ENCODE measurements around the gene KRT12.
"Not testable (repeated sequence)": the region's sequence is repeated elsewhere in the genome, so short reads cannot be mapped to it uniquely, and the experiment has no call there.

KRT12 gene

DNA sequence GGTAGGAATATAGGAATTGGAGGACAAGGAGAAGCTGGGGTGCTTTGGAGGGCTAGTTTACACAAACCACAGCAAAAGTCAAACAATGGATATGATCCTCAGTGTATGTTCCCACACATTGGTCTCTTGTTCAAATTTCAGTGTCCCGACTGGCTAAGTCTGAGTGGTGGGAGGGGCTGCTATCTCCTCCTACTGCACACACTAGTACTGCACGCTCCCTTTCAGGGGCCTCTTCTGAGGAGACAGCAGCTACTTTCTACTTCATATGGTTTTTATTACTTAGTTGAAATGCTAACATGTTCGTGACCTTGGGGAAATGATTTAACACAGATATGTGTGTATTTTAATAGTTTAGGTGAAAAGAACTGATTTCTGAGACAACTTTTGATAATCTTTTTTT, 25.8 kb downstream of the KRT12 start:
- DNase-seq = no peak

DNA sequence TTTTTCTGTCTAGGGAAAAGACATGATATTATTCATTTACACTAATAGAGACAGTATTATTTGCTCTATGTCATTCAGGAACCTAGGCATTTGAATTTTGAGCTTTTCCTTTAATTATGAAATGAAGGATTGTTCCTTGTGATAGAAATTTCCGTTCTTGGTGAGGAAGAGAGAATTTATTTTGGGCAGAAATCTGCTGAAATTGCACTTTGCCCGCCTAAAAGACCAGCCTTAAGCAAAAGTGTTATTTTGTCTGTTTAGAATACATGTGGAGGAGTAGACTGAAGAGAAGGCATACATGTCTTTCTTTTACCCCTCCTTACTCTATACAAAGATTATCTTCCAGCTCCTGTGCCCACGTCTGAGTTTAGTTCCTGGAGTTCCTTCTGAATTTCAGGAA, 27.8 kb downstream of the KRT12 start:
- DNase-seq = no peak

DNA sequence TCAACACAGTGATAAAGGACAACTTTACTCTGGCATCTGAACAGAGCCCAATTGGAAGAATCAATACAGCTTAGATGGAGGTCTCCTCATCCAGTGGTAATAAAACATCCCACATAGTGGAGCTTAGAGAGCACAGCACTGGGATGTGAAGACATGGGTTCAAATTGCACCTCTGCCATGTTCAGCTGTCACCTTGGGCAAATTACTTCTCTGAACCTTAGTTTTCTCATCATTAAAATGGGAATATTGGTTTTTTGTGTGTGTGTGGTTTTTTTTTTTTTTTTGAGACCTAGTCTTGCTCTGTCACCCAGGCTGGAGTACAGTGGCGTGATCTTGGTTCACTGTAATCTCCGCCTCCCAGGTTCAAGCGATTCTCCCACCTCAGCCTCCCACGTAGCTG, 31.0 kb downstream of the KRT12 start:
- no peak for DNase-seq

DNA sequence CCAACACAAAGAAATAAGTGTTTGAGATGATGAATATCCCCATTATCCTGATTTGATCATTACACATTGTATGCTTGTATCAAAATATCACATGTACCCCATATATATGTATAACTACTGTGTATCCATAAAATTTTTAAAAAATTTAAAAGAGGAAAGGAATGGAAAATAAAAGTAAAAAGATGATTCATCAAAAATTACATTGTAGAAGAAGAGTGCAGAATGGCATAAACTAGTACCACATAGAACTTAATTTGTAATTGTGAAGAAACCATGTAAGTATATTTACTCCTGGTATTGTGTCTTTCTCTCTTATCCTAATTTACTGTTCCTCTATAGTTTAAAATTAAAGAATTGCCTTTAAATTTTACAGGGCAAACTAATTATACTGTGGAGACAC, 33.1 kb downstream of the KRT12 start:
- DNase-seq = no peak

DNA sequence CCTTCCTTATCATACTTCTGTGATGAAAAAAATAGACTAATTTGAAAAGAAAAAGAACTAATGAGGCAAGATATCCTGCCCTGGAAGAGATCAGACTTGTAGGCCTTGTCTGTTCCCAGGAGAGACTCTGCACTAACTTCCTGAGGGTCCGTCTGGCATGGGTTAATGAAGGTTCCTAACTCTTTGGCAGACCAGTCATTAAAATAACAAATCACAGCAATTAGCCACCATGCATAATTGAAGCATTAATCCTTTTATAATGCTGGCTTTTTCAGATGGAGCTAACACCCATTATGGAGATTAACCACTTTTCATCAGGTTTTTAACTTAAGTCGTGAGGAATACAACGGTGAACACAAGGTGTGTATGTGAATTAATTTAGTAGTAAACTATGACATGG, 34.2 kb downstream of the KRT12 start:
- no peak for DNase-seq

DNA sequence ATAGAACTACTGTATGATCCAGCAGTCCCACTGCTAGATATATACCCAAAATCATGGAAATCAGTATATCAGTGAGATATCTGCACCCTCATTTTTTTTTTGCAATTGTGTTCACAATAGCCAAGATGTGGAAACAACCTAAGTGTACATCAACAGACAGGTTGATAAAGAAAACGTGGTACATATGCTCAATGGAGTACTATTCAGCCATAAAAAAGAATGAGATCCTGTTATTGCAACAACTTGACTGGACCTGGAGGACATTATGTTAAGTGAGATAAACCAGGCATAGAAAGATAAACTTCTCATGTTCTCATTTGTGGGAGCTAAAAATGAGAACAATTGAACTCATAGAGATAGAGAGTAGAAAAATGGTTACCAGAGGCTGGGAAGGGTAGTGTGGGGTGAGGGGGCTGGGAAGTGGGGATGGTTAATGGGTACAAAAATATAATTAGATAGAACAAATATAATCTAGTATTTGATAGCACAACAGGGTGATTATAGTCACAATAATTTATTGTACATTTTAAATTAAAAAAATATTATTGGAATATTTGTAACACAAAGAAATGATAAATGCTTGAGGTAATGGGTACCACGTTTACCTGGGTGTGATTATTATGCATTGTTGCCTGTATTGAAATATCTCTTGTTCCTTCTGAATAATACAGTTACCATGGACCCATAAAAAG, 36.8 kb downstream of the KRT12 start:
- no peak for DNase-seq

DNA sequence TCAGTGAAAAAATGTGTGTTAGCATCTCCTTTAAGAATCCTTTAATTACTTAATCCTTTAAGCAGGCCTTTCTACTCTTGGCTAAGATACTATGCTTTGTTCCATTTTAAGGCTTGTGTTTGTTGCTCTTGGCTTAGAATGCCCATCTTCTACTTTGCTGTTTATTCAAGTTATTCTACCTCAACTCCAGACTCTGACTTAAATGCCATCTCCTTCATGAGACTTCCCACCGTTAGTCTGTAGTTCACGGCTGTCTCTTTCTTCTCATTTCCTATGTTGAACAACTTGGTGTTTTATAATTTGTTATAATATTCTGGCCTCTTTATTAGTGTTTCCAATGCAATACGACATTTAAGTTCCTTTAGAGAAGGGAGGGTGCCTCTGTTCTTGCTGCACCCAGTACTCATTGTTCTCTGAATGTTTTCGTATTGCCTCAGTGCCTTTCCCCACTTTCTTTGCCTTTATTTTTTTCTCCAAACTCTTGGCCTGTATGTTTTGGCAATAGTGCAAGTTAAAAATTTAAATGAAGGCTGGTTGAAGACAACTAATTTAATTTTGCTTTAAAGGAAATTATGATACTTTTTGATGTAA, 38.5 kb downstream of the KRT12 start:
- DNase-seq = no peak

DNA sequence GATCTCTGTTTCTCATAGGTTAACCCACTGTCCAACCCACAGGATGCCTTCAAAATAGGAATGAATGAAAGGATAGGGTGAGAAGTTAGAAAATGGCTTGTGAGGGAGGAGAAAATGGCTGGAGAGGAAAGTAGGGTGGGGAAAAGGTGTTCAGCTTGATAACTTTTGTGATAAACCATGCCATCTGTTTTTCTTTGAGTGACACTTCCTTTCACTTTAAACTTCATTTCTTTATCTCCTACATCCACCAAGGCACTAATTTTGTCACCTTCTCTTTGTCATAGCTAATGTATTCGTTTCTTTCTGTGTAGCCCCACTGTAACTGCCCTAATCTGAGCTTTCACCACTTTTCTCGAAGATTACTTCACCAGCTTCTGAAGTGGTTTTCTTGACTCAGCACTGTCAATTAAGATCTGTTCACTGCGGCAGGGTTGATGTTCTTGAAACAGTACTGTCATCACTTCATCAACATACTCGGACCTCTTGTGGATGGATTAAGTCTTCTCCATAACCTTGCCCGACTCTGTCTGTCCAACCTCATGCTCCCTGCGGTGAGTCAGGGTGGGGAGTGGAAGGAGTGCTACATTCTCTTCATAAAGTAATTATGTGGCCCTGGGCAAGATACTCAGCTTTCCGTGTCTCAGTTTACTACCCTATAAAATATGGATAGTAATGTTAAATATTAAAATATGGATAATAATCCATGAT, 39.1 kb downstream of the KRT12 start:
- no peak for DNase-seq

DNA sequence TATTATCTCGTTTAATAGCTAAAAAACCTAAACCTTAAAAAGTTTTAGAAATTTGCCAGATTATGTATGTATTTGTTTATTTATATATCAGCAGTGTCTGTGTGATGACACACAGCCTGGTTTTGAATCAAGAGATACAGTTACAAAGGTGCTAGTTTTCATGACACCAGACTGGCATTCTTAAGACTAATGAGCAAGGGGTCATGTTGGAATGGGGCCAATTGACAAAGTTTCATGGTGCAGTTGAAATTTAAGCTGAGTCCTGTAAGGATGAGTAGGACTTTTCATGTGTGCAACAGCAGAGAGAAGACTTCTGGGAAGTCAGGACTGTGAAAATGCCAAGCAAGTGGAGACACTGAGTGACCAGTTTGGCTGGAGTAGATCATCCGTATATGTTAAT, 41.4 kb downstream of the KRT12 start:
- no peak for DNase-seq

DNA sequence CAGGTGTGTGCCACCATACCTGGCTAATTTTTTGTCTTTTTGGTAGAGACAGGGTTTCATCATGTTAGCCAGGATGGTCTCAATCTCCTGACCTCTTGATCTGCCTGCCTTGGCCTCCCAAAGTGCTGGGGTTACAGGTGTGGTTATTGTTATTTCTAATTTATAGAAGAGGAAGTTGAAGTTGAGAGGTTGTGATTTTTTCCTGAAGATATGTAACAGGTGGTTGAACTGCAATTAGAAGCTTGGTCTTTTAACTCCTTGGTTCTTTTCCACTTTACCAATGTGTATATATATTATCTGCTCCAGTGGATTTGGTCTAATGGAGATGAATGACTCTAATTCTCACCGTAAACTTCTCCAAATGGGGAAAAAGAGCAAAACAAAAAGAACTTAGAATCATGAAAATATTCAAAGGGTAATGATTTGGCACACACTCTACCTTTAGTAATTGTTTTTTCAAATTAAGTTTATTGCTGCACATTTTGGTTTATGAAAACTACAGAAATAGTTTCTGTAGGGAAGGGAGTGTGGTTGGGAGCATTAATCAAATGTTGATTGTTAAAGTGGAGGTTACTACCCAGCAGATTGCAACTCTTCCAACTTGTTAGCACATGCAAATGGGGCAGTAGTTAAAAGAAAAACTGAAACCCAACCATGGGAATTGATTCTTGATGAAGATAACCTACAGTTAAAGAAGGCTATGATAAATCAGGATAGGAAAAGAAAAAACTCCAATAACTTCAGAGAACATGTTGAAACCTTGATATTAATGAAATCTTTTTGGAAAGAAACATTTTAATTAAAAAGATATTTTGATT, 42.8 kb downstream of the KRT12 start:
- no peak for DNase-seq

DNA sequence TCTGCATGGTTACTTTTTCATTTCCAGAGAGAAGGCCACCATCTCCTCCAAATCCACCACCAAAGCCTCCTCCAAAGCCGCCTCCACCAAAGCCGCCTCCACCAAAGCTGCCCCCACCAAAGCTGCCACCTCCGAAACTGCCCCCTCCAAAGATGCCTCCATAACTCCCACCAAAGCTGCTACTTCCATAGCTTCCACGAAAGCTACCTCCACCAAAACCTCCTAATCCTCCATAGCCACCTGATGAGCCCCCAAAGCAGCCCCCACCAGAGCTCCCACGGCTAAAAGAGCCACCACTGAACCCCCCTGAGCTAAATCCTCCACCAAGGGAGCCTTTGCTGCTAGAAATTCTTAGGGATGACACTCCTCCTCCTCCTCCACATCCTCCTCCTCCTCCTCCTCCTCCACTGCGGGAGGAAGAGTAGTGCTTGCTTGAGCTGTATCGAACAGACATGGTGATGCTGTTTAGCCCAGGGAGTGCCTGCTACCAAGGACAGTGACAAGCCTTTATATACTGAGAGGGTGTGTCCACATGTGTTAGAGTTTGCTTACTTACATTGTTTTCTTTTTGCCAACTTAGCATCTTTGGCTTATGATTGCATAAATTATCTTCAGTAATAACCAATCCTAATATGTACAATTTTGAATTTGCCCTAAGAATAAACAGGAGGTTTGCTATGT, 44.8 kb downstream of the KRT12 start, which contains the start of gene KRT10:
KRT10 (minus strand) TSS at position 483 of the 681 bp plus-strand sequence; CDS start at position 454, 29 bp downstream.
- DNase-seq = no peak

DNA sequence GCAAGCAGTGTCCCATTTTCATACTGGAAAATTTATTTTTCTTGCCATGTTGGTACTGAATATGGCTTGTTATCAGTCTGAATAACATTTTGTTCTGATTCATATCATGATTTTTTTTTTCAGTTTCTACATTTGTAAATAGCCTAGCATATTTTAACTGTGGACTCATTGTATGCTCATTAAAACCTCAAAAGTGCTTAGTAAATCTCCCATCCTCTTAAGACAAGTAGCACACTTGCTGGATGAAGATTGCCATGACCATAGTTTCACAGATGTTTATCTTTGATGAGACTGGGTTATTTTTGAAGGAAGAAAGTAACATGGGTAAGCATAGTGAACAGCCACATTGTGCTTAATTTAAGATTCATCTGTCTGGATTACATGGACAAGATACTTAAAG, 45.5 kb downstream of the KRT12 start:
- DNase-seq = no peak

DNA sequence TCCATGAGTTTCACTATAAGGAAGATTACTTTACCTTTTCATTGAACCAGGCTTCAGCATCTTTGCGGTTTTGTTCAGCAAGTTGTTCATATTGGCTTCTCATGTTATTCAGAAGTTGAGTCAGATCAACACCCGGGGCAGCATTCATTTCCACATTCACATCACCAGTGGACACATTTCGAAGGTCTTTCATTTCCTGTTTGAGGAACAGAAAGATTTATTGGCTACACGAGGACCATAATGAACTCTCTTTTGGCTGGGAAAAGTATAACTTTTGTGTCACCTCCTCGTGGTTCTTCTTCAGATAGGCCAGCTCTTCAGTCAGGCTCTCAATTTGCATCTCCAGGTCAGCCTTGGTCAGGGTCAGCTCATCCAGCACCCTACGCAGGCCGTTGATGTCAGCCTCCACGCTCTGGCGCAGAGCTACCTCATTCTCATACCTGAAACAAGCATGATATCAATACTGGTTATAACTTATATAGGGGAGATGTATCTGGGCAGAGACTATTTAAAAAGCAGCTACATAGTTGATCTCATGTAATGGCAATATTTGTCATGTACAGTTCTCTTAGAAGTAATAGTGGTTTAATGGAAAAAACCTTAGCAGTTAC, 46.7 kb downstream of the KRT12 start:
- DNase-seq = no peak

DNA sequence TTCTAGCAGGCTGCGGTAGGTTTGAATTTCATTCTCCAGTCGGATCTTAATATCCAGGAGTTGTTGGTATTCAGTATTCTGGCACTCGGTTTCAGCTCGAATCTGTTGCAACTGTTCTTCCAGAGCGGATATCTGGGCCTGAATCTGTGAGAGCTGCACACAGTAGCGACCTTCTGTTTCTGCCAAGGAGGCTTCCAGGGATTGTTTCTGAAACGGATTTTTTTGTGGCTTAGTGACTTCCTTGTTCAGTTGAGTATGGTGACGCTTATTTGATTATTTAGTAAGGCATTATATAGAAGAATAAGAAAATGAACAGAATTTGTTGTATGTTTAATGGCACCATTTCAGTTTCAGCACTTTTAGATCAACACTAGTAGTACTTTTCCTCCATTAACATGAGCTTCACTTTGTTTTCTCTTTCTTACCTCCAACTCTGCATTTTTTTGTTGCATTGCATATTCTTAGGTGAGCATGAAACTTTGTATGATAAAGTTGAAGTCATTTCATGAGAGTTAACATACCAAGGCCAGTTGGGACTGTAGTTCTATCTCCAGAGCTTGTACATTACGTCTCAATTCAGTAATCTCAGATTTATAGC, 47.4 kb downstream of the KRT12 start:
- DNase-seq = no peak

DNA sequence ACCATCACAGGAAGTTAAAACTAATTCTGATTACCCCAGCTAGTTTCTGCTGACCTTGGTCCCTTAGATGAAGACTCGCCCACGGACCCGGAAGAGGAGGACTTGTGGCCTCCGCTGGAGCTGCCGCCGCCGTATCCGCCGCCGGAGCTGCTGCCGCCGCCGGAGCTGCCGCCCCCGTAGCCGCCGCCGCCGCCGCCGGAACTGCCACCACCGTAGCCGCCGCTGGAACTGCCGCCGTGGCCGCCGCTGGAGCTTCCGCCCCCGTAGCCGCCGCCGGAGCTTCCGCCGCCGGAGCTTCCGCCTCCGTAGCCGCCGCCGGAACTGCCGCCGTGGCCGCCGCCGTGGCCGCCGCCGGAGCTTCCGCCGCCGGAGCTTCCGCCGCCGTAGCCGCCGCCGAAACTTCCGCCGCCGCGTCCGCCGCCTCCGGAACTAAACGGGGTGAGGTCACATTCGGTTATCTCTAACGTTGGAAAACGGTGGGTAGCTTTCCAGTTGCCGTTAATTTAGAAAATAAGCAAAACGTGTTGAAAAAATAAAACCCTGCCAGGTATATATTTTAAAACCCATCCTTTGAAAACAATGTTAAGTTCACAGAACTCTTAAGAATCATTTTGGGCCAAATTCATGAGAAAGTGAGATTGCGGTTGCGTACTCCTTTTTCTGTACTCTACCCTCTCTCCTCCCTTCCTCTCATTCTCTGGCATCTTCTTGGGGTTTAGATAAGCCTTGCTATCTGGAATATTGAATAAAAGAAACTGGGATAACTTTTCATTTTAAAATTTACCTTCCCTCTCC, 48.1 kb downstream of the KRT12 start:
- DNase-seq = peak; percentile 81

DNA sequence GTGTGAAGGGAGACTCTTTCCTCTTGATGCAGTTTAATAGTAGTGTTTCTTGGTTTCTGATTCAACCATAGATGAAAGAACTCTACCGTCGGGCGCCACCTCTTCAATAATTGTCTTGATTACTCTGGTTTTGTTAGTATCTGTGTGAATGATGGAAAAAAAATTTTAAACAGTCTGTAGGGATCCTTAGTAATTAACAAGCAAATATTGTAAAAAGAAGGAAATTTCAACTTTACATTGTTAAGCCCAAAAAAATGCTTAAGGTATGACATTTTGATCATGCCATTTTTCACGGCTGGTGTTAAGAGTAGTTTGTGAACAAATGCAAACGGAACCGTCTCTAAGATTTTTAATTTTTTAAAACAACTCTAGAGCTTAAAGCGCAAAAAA, 48.7 kb downstream of the KRT12 start:
- DNase-seq = no peak

DNA sequence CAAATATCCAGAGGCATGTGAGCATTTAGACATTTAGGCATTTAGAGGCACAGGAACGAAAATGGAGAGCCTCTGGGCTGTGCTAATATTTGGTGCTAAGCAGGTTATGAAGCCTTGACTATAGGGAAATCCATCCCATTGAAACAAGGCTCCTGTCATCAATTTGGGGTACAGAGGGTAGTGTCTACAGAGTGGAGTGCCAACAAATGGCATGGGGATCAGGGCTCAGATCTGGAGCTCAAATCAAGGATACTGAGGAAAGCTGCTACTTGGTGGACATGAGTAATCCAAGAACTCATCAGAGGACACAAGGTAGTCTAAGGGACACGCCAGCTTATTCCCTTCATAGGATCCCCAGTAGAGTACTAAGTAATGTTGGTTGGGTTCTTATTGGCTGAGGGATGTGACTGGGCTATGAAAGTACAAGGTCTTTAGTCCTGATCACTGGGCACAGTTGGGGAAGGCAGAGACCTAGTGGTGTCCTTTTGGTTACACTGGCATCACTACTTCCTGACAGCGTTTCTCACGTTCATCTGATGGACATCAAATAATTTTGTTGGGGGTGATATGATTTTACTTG, 49.8 kb downstream of the KRT12 start:
- DNase-seq = no peak

DNA sequence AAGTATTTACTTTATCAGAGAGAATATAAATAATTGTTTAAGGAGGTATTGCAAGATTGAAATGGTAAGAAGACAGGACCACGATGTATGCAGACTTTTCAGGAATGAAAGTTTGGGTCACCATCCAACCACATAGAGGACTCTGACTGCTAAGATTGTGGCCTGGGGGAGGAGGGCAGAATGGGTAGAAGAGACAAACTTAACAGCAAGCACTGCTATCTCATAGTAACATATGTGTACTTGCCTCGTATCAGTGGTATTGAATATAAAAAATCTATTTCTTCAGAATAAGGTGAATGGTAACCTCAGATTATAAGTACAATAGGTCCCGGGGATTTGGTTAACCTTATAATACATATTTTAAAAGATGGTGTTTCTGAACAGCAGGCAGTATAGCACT, 50.5 kb downstream of the KRT12 start:
- DNase-seq = no peak

DNA sequence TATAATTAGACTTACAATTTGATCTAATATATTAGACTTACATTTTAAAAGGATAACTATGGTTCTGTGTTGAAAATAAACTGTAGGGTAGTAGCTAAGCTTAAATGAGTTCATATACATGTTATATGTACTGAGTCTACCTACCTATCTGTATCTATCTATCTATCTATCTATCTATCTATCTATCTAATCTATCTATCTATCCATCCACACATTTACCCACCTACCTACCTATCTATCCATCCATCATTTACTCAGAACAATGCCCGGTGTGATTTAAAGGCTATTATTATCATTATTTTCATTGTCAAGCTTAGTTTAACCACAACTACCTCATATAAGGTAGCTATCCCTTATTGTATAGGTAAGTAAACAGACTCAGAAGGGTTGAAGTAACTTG, 51.6 kb downstream of the KRT12 start:
- no peak for DNase-seq

DNA sequence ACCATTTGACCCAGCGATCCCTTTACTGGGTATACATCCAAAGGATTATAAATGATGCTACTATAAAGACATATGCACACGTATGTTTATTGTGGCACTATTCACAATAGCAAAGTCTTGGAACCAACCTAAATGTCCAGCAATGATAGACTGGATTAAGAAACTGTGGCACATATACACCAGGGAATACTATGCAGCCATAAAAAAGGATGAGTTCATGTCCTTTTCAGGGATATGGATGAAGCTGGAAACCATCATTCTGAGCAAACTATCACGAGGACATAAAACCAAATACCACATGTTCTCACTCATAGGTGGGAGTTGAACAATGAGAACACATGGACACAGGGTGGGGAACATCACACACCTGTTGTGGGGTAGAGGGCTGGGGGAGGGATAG, 52.4 kb downstream of the KRT12 start:
- DNase-seq = not testable (repeated sequence)

DNA sequence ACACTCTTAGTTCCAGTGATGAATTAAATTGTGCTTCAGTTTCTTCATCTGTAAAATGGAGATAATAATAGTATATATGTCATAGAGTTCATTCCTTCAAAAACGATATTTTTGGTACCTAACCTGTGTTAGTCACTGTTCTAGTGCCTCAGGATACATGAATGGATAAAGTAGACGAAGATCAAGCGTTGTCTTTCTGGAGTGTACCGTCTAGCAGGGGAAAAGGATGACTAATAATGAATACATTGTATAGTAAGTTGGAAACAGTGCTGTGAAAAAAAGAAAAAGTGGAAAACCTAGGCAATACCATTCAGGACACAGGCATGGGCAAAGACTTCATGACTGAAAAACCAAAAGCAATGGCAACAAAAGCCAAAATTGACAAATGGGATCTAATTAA, 53.2 kb downstream of the KRT12 start:
- no peak for DNase-seq

Data from activated CD4-positive, alpha-beta T cell treated with anti-CD3 and anti-CD28 coated beads for 1 hour (primary cell).